Stimulated activated naive CD8-positive, alpha-beta T cell treated with anti-CD3 and anti-CD28 coated beads, Interleukin-15, Interleukin-2, amounts not matched to agents 100 ng/mL and 50 ng/mL, for 24 hours (primary cell): ENCODE data around the gene SGK1.
"Not testable (repeated sequence)": the region's sequence is repeated elsewhere in the genome, so short reads cannot be mapped to it uniquely, and the experiment has no call there.

Experiments used
- H3K27ac Mint-ChIP-seq: one replicate; pipeline ENCODE4 v1.8.0; 2021; ENCODE audit warnings: mild to moderate bottlenecking, mixed read lengths
- H3K27me3 Mint-ChIP-seq: one replicate; pipeline ENCODE4 v1.8.0; 2021; ENCODE audit warnings: mixed read lengths
- H3K36me3 Mint-ChIP-seq: one replicate; pipeline ENCODE4 v1.8.0; 2021; ENCODE audit warnings: low read depth, mixed read lengths
- H3K4me1 Mint-ChIP-seq: one replicate; pipeline ENCODE4 v1.8.0; 2021; ENCODE audit warnings: low read depth, mixed read lengths
- H3K4me3 Mint-ChIP-seq: one replicate; pipeline ENCODE4 v1.8.0; 2021; ENCODE audit warnings: mild to moderate bottlenecking, mixed read lengths
- H3K9me3 Mint-ChIP-seq: one replicate; pipeline ENCODE4 v1.8.0; 2021; ENCODE audit warnings: mixed read lengths

The SGK1 gene

DNA sequence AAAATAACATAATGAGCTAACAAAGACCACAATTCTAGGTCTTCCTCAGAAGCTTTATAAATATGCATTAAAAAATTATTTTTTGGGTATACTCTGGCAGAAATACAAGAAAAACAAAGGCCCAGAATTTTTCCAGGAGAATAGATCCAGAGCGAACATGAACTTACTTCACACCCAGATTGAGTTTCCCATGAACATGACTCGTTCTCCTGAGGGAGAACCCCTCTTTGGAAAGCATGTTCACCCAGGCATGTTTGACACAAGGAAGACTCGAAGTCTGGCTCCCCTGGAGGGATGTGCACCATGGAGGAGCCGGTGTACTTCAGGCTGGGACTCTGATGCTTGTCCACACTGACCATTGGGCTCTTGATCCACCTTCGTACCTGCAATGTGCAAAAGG, 56.1 kb downstream of the SGK1 start:
- Mint-ChIP-seq H3K4me3 (no peak overlapping the region), H3K27me3 (no peaks in the 10 kb centered on the region), H3K36me3 (no peaks in the 10 kb centered on the region), H3K9me3 (no peaks in the 10 kb centered on the region), H3K4me1 (no peaks in the 10 kb centered on the region), H3K27ac (no peak overlapping the region)

DNA sequence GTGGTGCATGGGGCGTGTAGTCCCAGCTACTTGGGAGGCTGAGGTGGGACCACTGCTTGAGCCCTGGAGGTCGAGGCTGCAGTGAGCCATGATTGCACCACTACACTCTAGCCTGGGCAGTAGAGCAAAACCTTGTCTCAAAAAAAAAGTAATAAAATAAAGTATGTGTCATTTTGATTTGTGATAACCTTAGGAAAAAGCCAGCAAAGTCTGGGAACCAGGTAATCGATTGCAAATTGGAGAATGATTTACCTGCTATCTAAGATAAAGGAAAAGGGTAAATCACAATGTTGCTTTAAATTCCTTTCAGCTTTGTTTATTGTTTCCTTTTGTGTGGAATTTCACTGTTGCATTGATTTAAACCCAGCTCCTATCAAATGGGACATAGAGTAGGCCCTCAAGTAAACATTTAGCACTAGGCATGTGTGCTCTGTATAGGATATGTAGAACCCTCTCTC, 59.0 kb downstream of the SGK1 start:
- Mint-ChIP-seq H3K4me3 (no peak overlapping the region), H3K36me3 (no peaks in the 10 kb centered on the region), H3K9me3 (no peaks in the 10 kb centered on the region), H3K4me1 (no peaks in the 10 kb centered on the region), H3K27ac (no peak overlapping the region), H3K27me3 (no peaks in the 10 kb centered on the region)

- Mint-ChIP-seq H3K27me3 (no peaks in the 10 kb centered on the region), H3K36me3 (no peaks in the 10 kb centered on the region), H3K27ac (no peak overlapping the region), H3K4me3 (no peak overlapping the region), H3K4me1 (no peaks in the 10 kb centered on the region), H3K9me3 (no peaks in the 10 kb centered on the region)
Measured at GRCh38 chr6:134257516-134257915, 60.4 kb downstream of the SGK1 start.

DNA sequence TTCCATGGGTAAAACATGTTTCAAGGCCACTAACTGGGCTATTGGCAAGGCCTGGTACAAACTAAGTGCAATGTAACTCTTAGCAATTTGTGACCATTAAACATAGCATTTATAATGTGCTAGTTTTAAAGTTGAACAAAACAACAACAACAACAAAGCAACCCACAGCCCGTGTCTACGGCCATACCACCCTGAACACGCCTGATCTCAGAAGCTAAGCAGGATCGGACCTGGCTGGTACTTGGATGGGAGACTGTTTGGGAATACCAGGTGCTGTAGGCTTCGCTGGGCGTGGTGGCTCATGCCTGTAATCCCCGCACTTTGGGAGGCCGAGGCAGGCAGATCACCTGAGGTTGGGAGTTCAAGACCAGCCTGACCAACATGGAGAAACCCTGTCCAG, 61.0 kb downstream of the SGK1 start:
- Mint-ChIP-seq H3K9me3 (no peaks in the 10 kb centered on the region), H3K4me3 (no peak overlapping the region), H3K36me3 (no peaks in the 10 kb centered on the region), H3K4me1 (no peaks in the 10 kb centered on the region), H3K27me3 (no peaks in the 10 kb centered on the region), H3K27ac (no peak overlapping the region)

- H3K4me3 Mint-ChIP-seq, H3K4me1 Mint-ChIP-seq, H3K27me3 Mint-ChIP-seq, H3K36me3 Mint-ChIP-seq, H3K27ac Mint-ChIP-seq, H3K9me3 Mint-ChIP-seq: not testable (repeated sequence)
Measured at GRCh38 chr6:134255280-134255679, 62.6 kb downstream of the SGK1 start.

DNA sequence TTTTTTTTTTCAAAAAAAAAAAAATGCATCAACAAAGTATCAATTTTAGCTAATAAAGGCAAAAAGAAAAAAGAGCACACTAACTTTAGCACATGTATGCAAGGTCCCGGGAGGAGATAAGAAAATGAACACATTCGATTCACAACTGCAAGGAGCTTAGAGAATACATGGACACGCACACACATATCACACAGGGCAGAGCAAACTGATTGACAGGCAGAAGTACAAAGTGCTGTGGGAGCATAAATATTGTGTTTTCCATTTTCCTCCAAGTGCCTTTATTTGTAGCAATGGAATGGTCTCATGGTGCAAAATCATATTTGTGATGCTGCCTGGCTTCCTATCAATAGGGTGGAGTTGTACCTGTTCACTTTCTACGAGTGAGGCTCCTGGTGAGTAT, 63.8 kb downstream of the SGK1 start:
- Mint-ChIP-seq H3K9me3 (no peaks in the 10 kb centered on the region), H3K36me3 (no peaks in the 10 kb centered on the region), H3K27me3 (no peaks in the 10 kb centered on the region), H3K27ac (no peak overlapping the region), H3K4me3 (no peak overlapping the region), H3K4me1 (peaks cover 17% of the 10 kb centered on the region)

- Mint-ChIP-seq H3K36me3 (no peaks in the 10 kb centered on the region), H3K4me1 (peaks cover 21% of the 10 kb centered on the region), H3K9me3 (no peaks in the 10 kb centered on the region), H3K4me3 (no peak overlapping the region), H3K27ac (no peak overlapping the region), H3K27me3 (no peaks in the 10 kb centered on the region)
Measured at GRCh38 chr6:134253681-134254080, 64.2 kb downstream of the SGK1 start.

GRCh38 chr6:134251320-134251719, 66.6 kb downstream of the SGK1 start:
- Mint-ChIP-seq H3K36me3 (no peaks in the 10 kb centered on the region), H3K27ac (no peak overlapping the region), H3K4me1 (peaks cover 45% of the 10 kb centered on the region), H3K27me3 (no peaks in the 10 kb centered on the region), H3K4me3 (no peak overlapping the region), H3K9me3 (no peaks in the 10 kb centered on the region)

GRCh38 chr6:134250776-134251175, 67.1 kb downstream of the SGK1 start:
- Mint-ChIP-seq H3K4me3 (no peak overlapping the region), H3K27ac (no peak overlapping the region), H3K36me3 (no peaks in the 10 kb centered on the region), H3K9me3 (no peaks in the 10 kb centered on the region), H3K27me3 (no peaks in the 10 kb centered on the region), H3K4me1 (peaks cover 50% of the 10 kb centered on the region)

- Mint-ChIP-seq H3K36me3 (no peaks in the 10 kb centered on the region), H3K4me1 (peaks cover 58% of the 10 kb centered on the region), H3K27ac (peak overlapping the region; percentile 7), H3K4me3 (peak overlapping the region; percentile 12), H3K27me3 (no peaks in the 10 kb centered on the region), H3K9me3 (no peaks in the 10 kb centered on the region)
Measured at GRCh38 chr6:134249759-134250602, 67.9 kb downstream of the SGK1 start.

GRCh38 chr6:134249239-134249758, 68.6 kb downstream of the SGK1 start:
- H3K27me3 Mint-ChIP-seq = no peaks in the 10 kb centered on the region
- peak overlapping the region; percentile 76 for H3K27ac Mint-ChIP-seq
- H3K4me3 Mint-ChIP-seq = no peak overlapping the region
- no peaks in the 10 kb centered on the region for H3K9me3 Mint-ChIP-seq
- peaks cover 59% of the 10 kb centered on the region for H3K4me1 Mint-ChIP-seq
- H3K36me3 Mint-ChIP-seq = no peaks in the 10 kb centered on the region

GRCh38 chr6:134247844-134248580, 69.9 kb downstream of the SGK1 start:
- H3K27ac Mint-ChIP-seq = peak overlapping the region; percentile 95
- peaks cover 59% of the 10 kb centered on the region for H3K4me1 Mint-ChIP-seq
- H3K4me3 Mint-ChIP-seq = no peak overlapping the region
- no peaks in the 10 kb centered on the region for H3K27me3 Mint-ChIP-seq
- no peaks in the 10 kb centered on the region for H3K9me3 Mint-ChIP-seq
- no peaks in the 10 kb centered on the region for H3K36me3 Mint-ChIP-seq

GRCh38 chr6:134247231-134247833, 70.6 kb downstream of the SGK1 start:
- peaks cover 59% of the 10 kb centered on the region for H3K4me1 Mint-ChIP-seq
- H3K4me3 Mint-ChIP-seq = peak overlapping the region; percentile 63
- H3K27ac Mint-ChIP-seq = peak overlapping the region; percentile 95
- no peaks in the 10 kb centered on the region for H3K36me3 Mint-ChIP-seq
- no peaks in the 10 kb centered on the region for H3K27me3 Mint-ChIP-seq
- no peaks in the 10 kb centered on the region for H3K9me3 Mint-ChIP-seq

DNA sequence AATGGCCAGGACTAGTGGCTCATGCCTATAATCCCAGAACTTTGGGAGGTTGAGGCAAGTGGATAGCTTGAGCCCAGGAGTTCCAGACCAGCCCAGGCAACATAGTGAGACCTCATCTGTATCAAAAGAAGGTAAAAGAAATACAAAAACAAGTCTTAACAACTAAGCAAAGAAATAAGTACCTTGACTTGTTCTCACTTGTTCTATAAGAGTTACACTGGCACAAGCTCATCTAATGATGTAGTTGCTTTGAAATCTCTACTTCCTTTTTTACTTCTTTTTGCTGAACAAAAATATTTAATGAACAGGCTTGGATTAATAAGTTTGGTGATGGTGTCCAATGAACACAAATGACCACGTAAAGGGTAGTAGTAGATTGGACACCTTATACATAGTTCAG, 72.2 kb downstream of the SGK1 start:
- peaks cover 69% of the 10 kb centered on the region for H3K4me1 Mint-ChIP-seq
- no peaks in the 10 kb centered on the region for H3K27me3 Mint-ChIP-seq
- no peak overlapping the region for H3K4me3 Mint-ChIP-seq
- peaks cover 3% of the 10 kb centered on the region for H3K9me3 Mint-ChIP-seq
- peak overlapping the region; percentile 45 for H3K27ac Mint-ChIP-seq
- H3K36me3 Mint-ChIP-seq = no peaks in the 10 kb centered on the region

- H3K4me1 Mint-ChIP-seq = peaks cover 69% of the 10 kb centered on the region
- no peaks in the 10 kb centered on the region for H3K27me3 Mint-ChIP-seq
- H3K4me3 Mint-ChIP-seq = no peak overlapping the region
Measured at GRCh38 chr6:134245041-134245440, 72.9 kb downstream of the SGK1 start.

More at GRCh38 chr6:134245041-134245440, 72.9 kb downstream of the SGK1 start:
- no peaks in the 10 kb centered on the region for H3K36me3 Mint-ChIP-seq
- peak overlapping the region; percentile 22 for H3K27ac Mint-ChIP-seq
- peaks cover 3% of the 10 kb centered on the region for H3K9me3 Mint-ChIP-seq
